ENCODE measurements around the gene PHOX2A. TPM values are rescaled to one million over a fixed set of nuclear protein-coding genes. Genes with fewer than 3 reads are reported as not detected.

Gene PHOX2A
- total RNA-seq, 5 donors from 2014 or later (not counting 1 experiment from before 2014, with no cell fraction given) = not detected

Other genes starting within 250 kb of the PHOX2A start
- gene IL18BP, start 245.3 kb downstream of the PHOX2A start, total RNA-seq = 10 to 100 TPM; 18.4 to 29.2 (median 22.4) TPM
- gene NUMA1, start 163.6 kb downstream of the PHOX2A start, total RNA-seq = 100 to 1,000 TPM; 237 to 386 (median 343) TPM
- 1 to 10 TPM; 2.5 to 5.1 (median 3.7) TPM for gene LRRC51, start 163.3 kb downstream of the PHOX2A start, total RNA-seq
- gene LAMTOR1, start 140.9 kb downstream of the PHOX2A start, total RNA-seq = 10 to 100 TPM; 45.7 to 69.3 (median 62.5) TPM
- gene TOMT, start 138.3 kb downstream of the PHOX2A start, total RNA-seq = under 1 TPM in 1 of 5 donors, not detected in 4; 0.28 TPM
- gene ANAPC15, start 131.5 kb downstream of the PHOX2A start, total RNA-seq = 10 to 100 TPM; 44.8 to 51.0 (median 47.7) TPM
- gene FOLR3, start 108.5 kb downstream of the PHOX2A start, total RNA-seq = not detected
- under 1 TPM in 1 of 5 donors, not detected in 4; 0.25 TPM for gene FOLR1, start 52.0 kb downstream of the PHOX2A start, total RNA-seq
- gene FOLR2, start 27.4 kb downstream of the PHOX2A start, total RNA-seq = not detected
- 100 to 1,000 TPM; 112 to 162 (median 147) TPM for gene INPPL1, start 19.4 kb downstream of the PHOX2A start, total RNA-seq
- gene CLPB, start 190.4 kb upstream of the PHOX2A start, total RNA-seq = 10 to 100 TPM; 12.7 to 19.0 (median 18.3) TPM

Measured in T-cell (primary cell).